Activated T-cell treated with anti-CD3 and anti-CD28 coated beads, Interleukin-2, amount 50 U/mL, for 24 hours (primary cell): ENCODE measurements around the gene RGL4.
"Not testable (repeated sequence)": the region's sequence is repeated elsewhere in the genome, so short reads cannot be mapped to it uniquely, and the experiment has no call there.

Experiments used
- DNase-seq: peaks from one replicate; pipeline ENCODE4 v3.0.0-alpha.2; 2020
- H3K27ac Mint-ChIP-seq: 2 replicates; pipeline ENCODE4 v1.8.0; 2020; ENCODE audit warnings: mild to moderate bottlenecking, mixed read lengths
- H3K27me3 Mint-ChIP-seq: 2 replicates; pipeline ENCODE4 v1.8.0; 2020; ENCODE audit warnings: mixed read lengths
- H3K36me3 Mint-ChIP-seq: 2 replicates; pipeline ENCODE4 v1.8.0; 2020; ENCODE audit warnings: low read depth, mixed read lengths
- H3K4me1 Mint-ChIP-seq: 2 replicates; pipeline ENCODE4 v1.8.0; 2020; ENCODE audit warnings: low read depth, mixed read lengths
- H3K4me3 Mint-ChIP-seq: 2 replicates; pipeline ENCODE4 v1.8.0; 2020; ENCODE audit warnings: mild to moderate bottlenecking, moderate library complexity, mixed read lengths
- H3K9me3 Mint-ChIP-seq: 2 replicates; pipeline ENCODE4 v1.8.0; 2020; ENCODE audit warnings: mixed read lengths

Gene RGL4

DNA sequence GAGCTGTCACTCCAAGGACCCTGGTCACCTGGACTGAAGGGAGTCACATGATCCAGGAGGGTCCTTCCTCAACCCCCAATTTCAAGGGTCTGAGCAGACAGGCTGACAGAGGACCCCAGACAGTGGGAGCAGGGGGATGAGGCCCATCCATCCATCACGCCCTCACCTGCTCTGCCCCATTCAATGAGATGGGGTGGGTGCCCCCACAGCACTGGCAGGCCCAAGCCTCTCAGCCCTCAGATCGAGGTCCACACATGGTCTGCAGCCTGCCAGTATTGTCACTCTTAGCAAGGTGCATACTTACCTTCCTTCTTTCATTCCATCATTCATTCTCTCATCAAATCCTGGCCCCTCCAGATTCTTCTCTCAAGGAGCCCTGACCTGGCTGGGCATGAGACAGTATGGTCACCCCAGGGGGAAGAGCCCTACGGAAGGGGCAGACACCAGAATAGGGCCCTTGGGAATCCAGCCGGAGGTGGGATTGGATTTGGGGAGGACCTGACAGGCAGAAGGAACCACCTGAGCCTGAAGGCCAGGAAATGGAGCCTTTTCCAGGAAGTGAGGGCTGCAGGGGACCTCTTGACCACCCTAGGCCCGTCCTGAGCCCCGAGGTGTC lies 15.8 kb upstream of the RGL4 start:
- H3K4me3 Mint-ChIP-seq, DNase-seq, H3K27ac Mint-ChIP-seq, H3K9me3 Mint-ChIP-seq, H3K27me3 Mint-ChIP-seq: not testable (repeated sequence)
- Mint-ChIP-seq H3K36me3 (peaks cover 27% of the 10 kb centered on the region), H3K4me1 (peaks cover 13% of the 10 kb centered on the region)

DNA sequence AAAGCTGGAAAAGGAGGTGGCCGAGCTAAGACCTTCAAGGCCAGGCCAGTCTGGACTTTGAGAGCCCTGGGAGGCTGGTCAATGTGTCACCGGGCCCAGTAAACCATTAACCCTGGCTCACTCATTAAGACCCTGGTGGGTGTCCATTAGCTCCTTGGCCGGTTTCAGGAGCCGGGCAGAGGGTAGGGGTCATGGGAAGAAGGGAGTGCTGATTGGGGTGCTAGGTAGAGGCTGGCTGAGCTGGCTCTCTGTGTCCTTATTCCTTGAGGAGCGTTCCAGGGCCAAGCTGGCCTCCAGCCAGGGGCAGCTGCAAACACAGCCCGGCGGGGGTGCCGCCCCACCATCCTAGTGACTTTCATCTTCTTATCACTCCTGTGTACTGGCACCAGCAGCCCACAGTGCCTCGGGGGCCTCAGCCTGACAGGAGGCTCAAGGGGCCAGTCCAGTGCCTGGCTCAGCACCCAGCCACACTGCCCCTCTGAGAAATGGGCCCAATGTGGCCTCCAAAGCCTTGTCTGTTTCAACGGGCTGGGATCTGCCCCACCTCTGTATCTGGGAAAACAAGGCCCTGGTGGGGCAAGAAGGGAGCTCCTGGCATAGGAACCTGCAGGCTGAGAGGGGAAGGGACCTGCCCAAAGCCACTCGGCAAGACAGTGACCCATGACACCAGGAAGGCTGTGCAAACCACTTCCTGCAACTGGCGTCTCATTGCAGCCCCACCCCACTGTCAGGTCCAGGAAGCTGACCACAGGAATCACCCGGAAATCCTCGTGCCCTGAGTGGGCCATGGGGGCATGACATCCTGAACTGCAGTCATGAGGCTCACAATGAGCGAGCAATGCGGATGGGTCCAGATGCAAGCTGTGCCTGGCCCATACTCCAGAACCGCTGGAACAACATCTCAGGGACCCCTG lies 15.1 kb upstream of the RGL4 start:
- H3K4me3 Mint-ChIP-seq = no peak overlapping the region
- H3K27ac Mint-ChIP-seq = peak overlapping the region; percentile 26
- no peaks in the 10 kb centered on the region for H3K27me3 Mint-ChIP-seq
- H3K36me3 Mint-ChIP-seq = peaks cover 34% of the 10 kb centered on the region
- no peaks in the 10 kb centered on the region for H3K9me3 Mint-ChIP-seq
- H3K4me1 Mint-ChIP-seq = peaks cover 13% of the 10 kb centered on the region
- no peak for DNase-seq

DNA sequence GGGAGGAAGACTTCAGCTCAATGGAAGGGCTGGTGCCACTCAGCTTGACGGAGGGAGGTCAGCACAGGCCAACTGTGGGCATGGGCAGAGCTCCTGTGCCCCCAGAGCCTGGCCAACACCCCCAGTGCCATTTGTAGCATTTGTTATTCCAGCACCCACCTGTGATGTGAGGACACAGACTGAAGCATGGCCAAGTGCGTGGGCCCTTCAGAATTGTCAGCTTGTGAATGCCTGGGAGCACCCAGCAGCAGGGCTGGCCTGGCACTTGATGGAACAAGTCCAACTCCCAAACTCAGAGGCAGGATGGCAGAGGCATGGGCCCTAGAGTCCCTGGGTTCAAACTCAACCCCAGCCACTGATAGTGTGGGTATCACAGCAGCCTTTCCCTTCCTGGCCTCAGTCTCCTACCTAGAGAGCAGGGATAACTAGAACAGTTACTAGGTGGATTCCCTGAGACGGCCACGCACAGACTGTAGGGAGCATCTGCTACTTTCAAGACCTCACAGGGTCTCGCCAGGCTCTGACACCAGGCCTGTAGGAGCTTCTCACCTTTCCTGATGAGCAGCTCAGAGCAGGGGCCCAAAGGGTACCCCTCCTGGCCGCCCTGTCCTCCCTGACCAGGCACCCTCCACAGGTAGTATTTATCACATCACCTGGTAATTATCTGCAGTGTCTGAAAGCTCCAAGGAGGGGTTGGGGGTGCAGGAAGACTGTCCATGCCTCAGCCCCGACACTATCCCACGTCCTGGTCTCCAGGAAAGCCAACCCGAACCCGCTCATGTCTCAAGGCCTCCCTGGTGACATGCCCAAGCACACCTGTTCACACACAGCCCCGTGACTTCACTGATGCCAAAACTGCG lies 13.7 kb upstream of the RGL4 start:
- peaks cover 13% of the 10 kb centered on the region for H3K4me1 Mint-ChIP-seq
- H3K36me3 Mint-ChIP-seq = peaks cover 47% of the 10 kb centered on the region
- not testable (repeated sequence) for H3K4me3 Mint-ChIP-seq

DNA sequence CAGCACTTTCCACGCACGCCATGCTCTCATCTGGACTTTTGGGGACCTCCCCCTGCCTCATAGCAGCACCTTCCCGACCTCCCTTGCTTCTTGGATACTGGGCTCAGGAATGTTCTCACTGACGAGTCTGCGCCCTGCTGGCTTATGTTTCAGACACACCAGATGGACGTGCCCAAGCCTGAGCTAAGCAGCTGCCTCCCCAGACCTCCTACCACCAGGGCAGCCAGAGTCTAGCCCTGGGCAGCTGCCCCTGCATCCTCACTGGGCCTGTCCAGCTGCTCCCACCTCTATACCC lies 13.2 kb upstream of the RGL4 start:
- no peaks in the 10 kb centered on the region for H3K9me3 Mint-ChIP-seq
- peak overlapping the region; percentile 59 for H3K27ac Mint-ChIP-seq
- peaks cover 53% of the 10 kb centered on the region for H3K36me3 Mint-ChIP-seq
- H3K27me3 Mint-ChIP-seq = no peaks in the 10 kb centered on the region
- DNase-seq = no peak
- H3K4me1 Mint-ChIP-seq = peaks cover 13% of the 10 kb centered on the region
- no peak overlapping the region for H3K4me3 Mint-ChIP-seq

More for the DNA sequence above, 13.7 kb upstream of the RGL4 start:
- not testable (repeated sequence) for H3K9me3 Mint-ChIP-seq, H3K27me3 Mint-ChIP-seq, H3K27ac Mint-ChIP-seq, DNase-seq

DNA sequence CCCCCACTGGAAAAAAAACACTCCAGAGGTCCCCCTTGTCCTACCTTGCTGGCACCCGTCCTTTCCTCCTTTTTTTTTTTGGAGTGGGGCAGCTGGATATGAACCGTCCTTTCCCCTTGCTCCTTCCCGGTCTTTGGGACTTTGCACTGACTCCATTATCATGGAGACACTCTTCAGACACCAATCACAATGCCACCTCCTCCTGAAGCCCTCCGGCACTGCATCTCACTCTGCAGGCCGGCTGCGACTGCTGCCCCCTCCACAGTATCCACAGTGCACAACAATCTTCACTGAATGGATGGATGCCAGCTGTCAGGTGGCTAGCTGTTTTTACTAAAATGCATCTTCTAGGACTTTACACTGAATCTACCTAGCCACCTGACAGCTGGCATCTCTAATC lies 12.7 kb upstream of the RGL4 start:
- Mint-ChIP-seq H3K36me3 (peaks cover 58% of the 10 kb centered on the region), H3K4me1 (peaks cover 13% of the 10 kb centered on the region), H3K27me3 (no peaks in the 10 kb centered on the region), H3K4me3 (no peak overlapping the region), H3K27ac (peak overlapping the region; percentile 59), H3K9me3 (no peaks in the 10 kb centered on the region)
- DNase-seq = peak; percentile 7

DNA sequence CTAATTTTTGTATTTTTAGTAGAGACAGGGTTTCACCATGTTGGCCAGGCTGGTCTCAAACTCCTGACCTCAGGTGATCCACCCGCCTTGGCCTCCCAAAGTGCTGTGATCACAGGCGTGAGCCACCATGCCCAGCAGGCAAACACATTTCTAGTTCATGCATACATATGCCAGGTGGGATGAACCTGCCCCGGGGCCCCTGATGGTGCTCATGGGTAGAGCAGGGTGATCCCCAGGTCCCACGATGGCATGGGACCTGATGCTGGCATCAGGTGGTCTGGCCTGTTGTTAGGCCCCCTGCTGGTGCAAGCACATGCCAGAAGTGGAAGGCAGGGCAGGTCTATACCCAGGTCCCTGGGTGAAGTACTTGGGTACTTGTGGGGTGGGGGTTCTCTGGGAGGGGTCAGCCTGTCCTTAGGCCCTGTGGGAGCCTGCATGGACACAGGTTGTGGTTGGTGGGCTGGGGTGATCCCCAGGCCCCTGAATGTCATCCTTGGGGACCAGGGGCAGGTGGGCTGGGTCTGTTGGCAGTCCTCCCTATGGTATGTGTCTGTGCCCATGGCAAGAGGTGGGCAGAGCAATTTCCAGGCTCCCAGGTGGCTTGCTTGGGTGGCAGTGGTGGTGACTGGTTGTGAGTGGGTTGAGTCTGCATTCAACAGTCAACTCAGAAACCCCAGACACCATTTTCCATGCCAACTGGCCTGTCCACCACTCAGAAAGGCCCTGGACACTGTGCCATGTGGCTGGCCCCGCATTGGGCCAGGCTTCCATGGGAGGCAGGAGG lies 9.6 kb upstream of the RGL4 start:
- H3K36me3 Mint-ChIP-seq = peaks cover 64% of the 10 kb centered on the region
- H3K27ac Mint-ChIP-seq = no peak overlapping the region
- no peak overlapping the region for H3K4me3 Mint-ChIP-seq
- H3K27me3 Mint-ChIP-seq = no peaks in the 10 kb centered on the region
- H3K9me3 Mint-ChIP-seq = no peaks in the 10 kb centered on the region
- DNase-seq = no peak
- peaks cover 10% of the 10 kb centered on the region for H3K4me1 Mint-ChIP-seq

DNA sequence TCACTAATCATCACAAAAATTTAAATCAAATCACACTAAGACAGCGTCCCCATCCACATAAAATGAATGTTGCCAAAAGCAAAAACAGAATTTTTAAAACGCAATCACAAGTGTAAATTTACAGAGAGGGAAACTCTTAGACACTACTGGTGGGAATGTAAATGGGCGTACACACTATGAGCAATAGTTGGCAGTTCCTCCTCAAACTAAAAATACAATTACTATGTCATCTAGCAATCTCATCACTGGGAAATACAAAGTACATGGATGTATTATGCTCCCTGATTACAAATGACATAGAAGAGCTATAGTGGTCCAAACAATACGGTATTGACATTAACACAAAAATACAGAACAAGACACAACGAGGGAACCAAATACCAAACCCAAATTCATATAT lies 8.7 kb upstream of the RGL4 start:
- Mint-ChIP-seq H3K4me1 (peaks cover 4% of the 10 kb centered on the region), H3K4me3 (no peak overlapping the region), H3K9me3 (no peaks in the 10 kb centered on the region), H3K27ac (peak overlapping the region; percentile 22), H3K27me3 (no peaks in the 10 kb centered on the region), H3K36me3 (peaks cover 60% of the 10 kb centered on the region)
- no peak for DNase-seq

DNA sequence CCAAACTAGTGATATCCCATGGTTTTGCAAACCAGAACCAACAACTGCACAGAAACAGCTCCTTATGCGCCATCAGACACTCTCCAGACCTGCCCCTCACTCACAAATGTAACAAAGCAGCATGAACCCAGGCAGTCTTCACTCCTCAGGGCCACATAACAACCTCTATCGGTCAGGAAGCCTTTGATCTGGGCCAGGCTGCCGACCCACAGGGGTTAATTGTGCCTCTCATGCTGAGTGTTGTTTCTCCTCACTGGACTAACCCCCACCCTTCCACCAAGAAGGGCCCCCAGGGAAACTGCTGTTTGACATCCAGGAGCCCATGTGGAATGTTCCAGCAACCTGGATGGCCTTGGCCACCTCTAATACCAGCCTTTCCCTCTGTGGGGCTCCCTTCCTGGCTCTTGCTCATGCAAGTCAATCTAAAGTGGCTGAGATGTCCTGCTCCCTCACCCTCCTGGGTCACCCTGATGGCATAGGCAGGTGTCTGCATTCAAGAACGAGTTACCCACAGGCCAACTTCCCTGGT lies 7.9 kb upstream of the RGL4 start:
- Mint-ChIP-seq H3K4me1 (peaks cover 2% of the 10 kb centered on the region), H3K36me3 (peaks cover 55% of the 10 kb centered on the region), H3K4me3 (no peak overlapping the region), H3K27me3 (no peaks in the 10 kb centered on the region), H3K27ac (no peak overlapping the region), H3K9me3 (no peaks in the 10 kb centered on the region)
- no peak for DNase-seq

DNA sequence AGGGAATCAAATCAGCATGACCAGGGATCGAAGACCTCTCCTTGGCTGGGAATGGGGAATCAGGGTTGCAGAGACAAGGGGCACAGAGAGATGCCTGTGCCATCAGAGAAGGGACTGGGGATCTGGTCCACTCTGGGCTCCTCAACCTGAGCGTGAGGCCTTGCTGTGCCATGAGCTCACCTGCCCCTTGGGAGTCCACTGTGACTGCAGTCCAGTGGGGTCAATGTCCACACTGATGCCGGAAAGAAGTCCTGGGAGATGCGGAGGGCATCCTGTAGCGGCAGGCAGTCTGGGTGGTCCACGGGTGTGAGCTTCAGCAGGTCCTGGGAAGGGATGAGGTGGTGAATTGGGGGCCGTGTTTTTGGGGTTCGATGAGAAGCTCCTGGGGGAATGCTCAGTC lies 7.3 kb upstream of the RGL4 start:
- DNase-seq = no peak
- H3K9me3 Mint-ChIP-seq = no peaks in the 10 kb centered on the region

DNA sequence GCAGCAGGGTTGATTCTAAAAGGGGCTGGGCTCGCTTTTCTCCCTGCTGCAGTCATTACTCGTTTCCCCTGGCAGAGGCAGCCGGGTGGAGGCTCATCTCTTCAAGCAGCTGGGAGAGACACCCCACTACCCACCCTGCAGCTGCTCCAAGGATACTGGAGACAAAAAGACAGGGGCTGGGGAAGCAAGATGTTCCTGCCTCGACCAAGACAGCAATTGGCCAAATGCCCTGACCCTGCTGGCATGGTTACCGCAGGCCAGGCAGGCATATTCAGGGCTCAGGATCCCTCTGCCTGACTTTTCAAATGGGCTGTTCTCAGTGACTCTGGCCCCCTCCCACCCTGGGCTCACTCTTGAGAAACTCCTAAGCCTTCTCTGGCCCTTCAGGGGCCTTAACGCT lies 6.8 kb upstream of the RGL4 start:
- DNase-seq = peak; percentile 3
- Mint-ChIP-seq H3K4me3 (no peak overlapping the region), H3K27ac (no peak overlapping the region), H3K4me1 (peaks cover 2% of the 10 kb centered on the region), H3K36me3 (peaks cover 58% of the 10 kb centered on the region), H3K9me3 (no peaks in the 10 kb centered on the region), H3K27me3 (no peaks in the 10 kb centered on the region)

More for the DNA sequence above, 7.3 kb upstream of the RGL4 start:
- Mint-ChIP-seq H3K27ac (no peak overlapping the region), H3K4me1 (peaks cover 2% of the 10 kb centered on the region), H3K27me3 (no peaks in the 10 kb centered on the region), H3K4me3 (no peak overlapping the region), H3K36me3 (peaks cover 56% of the 10 kb centered on the region)

DNA sequence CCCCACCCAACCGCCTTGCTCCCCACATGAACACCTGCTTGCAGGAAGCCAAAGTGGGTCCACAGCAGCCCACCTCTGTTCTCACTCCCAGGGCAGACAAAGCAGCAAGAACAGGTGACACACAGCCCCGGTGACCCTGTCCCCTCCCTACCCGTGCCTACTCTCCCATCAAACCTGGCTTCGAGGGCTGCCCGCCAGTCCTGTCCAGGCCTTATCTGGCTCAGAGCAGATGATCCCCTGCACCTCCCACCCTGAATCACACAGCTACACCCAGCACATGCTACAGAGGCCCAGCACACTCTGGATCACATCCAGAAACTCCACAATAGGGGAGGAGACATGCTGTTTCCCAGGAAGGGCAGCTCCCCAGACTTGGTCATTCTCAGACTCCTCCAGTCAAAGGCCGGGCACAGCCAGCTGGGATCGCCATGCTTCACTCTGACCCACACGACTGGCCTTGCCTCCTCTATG lies 6.2 kb upstream of the RGL4 start:
- Mint-ChIP-seq H3K27ac (no peak overlapping the region), H3K36me3 (peaks cover 59% of the 10 kb centered on the region)

DNA sequence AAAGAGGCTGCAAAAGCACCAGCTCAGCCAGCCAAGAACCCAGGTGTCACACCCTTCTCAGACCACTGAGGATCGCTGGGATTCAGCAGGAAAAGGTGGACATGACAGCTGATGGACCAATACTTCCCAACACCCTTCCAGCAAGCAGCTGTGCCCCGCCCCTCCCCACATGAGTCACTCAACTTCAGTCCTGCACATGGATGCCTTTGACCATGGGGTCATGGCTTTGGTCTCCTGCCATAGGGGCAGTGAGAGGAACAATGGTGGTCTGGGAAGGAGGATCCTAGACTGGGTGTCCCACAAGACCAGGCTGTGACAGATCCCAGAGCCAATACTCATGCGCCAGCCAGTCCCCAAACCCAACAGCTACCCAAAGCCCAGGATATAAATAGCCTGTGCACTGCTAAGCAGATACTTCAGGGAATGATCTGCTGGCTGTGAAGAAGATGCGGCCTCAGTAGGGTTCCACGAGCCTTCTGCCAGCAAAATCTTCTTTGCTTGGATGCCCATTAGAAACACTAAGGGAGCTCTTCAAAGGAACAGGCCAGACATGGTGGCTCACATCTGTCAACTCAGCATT lies 5.5 kb upstream of the RGL4 start:
- Mint-ChIP-seq H3K27ac (no peak overlapping the region), H3K4me3 (no peak overlapping the region), H3K27me3 (no peaks in the 10 kb centered on the region), H3K36me3 (peaks cover 59% of the 10 kb centered on the region), H3K4me1 (peaks cover 2% of the 10 kb centered on the region), H3K9me3 (no peaks in the 10 kb centered on the region)
- peak; percentile 20 for DNase-seq

More for the DNA sequence above, 6.2 kb upstream of the RGL4 start:
- no peaks in the 10 kb centered on the region for H3K27me3 Mint-ChIP-seq
- H3K4me1 Mint-ChIP-seq = peaks cover 2% of the 10 kb centered on the region
- no peaks in the 10 kb centered on the region for H3K9me3 Mint-ChIP-seq
- H3K4me3 Mint-ChIP-seq = no peak overlapping the region
- DNase-seq = peak; percentile 14

DNA sequence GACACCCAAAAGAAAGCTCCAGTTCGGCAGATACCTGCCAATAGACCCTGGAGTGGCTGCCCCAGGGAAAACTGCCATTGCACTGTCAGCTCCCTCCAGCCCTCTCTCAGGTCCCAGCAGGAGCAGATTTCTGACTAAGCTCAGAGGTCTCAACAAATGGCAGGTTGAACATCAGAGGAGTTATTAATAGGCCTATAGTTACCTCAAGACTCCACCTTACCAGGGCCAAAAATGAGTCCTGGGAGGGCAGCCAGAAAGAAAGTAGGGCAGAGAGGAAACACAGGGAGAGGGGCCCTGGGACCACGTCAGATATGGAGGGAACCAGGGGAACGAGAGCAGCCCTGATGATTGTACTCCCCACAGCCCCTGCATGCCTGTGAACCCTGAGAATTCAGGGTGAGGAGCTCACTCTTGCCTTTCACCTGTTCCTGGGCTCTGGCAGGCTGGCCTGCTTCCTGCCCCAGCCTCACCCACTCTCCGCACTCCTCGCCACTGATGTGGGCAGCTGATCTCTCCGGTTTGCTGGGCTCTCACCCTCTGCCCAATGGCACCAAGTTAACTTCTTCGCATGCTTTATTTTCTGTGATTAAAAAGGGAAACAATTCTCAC lies 4.3 kb upstream of the RGL4 start:
- no peaks in the 10 kb centered on the region for H3K9me3 Mint-ChIP-seq
- H3K36me3 Mint-ChIP-seq = peaks cover 58% of the 10 kb centered on the region
- H3K27ac Mint-ChIP-seq = no peak overlapping the region
- no peaks in the 10 kb centered on the region for H3K27me3 Mint-ChIP-seq
- peak; percentile 8 for DNase-seq
- H3K4me1 Mint-ChIP-seq = peaks cover 2% of the 10 kb centered on the region
- H3K4me3 Mint-ChIP-seq = no peak overlapping the region
